GM21576 (cell line): Measurements from ENCODE around the gene FAM72D.
"Not testable (repeated sequence)": the region's sequence is repeated elsewhere in the genome, so short reads cannot be mapped to it uniquely, and the experiment has no call there.

Experiments
- ATAC-seq: cut with Tn5 transposase; IDR thresholded peaks from one replicate; pipeline ENCODE4 v1.9.1; 2021; ENCODE audit warnings: mild to moderate bottlenecking, moderate library complexity; ENCODE audit not compliant: unreplicated experiment

The FAM72D gene

DNA sequence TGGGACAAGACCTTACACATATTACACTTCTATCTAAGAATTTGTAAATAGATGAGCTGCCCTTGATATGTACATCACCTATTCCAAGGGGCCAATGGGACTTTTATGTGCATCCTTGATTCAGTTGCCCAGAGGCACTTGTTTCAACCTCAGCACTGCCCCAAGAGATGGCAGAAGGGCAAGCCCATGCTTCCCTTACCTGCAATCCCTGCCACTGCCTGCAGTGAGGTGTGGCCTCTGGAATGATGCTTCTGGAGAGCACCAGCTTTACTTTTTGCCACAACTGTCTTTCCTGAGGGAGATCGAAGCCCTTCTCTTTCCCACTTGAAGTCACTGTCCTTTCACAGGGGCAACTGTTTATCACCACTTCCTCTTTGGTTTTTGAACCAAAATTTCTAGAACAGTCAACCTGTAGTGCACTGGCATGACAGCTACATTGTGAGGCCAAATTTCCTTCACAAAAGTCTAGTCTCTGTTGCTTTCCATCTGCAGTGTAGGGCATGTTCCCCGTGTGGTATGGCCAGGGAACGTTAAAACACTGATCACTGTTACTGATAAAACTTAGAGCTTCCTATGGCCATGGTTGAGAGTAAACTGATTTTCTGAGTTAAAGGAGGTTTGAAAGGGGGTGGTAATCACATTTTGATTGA is 48.6 kb downstream of the FAM72D start:
- not testable (repeated sequence) for ATAC-seq

- not testable (repeated sequence) for ATAC-seq
Measured at GRCh38 chr1:145146308-145146707, 50.5 kb downstream of the FAM72D start.

DNA sequence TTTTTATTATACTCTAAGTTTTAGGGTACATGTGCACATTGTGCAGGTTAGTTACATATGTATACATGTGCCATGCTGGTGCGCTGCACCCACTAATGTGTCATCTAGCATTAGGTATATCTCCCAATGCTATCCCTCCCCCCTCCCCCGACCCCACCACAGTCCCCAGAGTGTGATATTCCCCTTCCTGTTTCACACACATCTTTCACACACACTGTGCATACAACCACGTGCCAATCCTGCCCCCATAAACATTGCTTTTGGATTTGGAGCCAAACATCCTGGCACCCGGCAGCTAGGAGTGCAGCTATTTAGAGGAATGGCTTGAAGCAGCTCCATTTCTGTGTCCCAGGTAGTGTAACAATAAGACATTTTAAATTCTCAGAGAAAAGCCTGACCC is 51.4 kb downstream of the FAM72D start:
- ATAC-seq, result not testable (repeated sequence)

DNA sequence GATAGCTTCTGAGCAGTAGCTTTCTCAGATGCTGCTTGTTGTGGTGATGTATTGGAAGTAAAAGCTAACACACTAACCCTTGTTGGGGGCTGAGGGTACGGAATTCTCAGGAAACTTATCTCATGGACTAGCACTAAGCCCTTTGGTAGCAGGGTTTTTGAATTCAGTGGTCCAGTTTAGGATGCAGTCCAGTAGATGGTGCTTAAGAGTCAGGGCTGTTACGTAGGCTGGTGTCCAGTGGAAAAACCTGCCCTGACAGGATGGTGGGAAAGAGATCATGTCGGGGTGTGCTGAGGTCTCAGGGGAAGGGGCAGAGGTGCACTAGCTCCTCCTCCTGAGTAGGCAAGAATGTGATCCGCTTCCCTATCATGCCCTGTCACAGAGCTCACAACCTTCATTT is 59.6 kb downstream of the FAM72D start:
- not testable (repeated sequence) for ATAC-seq

DNA sequence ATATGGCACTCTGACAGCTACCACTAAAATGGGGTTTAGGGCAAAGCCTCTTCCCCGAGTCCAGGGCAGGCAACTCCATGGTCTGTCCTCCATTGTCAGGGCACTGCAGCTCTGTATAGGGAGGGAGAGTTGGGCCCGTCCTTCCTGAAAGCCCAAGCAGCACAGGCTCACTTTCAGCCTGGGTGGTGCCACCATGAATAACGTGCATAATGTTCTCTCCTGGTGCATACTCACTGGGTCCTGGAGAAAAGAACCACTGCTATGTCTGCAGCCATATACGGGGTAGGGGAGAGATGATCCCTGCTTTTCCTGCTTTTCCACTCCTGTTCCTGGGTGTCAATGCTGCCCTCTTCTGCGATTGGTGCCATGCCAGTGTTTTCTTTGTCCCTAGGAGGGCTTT is 60.1 kb downstream of the FAM72D start:
- ATAC-seq, result not testable (repeated sequence)

DNA sequence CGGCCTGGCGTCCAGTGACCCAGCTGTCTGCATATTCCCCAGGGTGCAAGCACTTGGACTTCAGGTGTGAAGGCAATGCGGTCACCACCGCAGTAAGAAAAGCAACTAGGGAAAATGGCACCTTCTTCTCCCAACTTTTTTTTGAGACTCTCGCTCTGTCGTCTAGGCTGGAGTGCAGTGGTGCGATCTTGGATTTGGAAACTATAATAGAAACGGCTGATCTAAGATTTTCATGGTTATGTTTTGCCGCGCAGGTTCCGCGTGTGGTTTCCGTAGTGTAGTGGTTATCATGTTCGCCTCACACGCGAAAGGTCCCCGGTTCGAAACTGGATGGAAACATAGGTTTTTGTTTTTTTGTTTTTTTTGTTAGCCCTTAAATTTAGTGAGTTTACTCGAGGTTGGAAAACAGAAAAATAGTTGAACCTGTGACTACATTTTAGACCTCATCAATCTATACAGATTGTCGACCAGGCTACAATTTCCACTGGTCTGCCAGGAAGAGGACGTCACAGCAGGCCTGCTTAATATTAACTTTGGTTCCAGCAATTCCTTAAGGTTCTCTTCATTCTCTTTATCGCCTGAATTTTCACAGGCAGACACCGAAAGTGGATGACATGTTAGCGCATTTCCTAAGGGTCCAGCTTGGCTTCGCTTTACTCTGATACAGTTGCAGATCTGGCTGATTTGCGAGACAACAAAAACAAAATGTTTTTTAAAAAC is 61.3 kb downstream of the FAM72D start:
- ATAC-seq, result not testable (repeated sequence)

DNA sequence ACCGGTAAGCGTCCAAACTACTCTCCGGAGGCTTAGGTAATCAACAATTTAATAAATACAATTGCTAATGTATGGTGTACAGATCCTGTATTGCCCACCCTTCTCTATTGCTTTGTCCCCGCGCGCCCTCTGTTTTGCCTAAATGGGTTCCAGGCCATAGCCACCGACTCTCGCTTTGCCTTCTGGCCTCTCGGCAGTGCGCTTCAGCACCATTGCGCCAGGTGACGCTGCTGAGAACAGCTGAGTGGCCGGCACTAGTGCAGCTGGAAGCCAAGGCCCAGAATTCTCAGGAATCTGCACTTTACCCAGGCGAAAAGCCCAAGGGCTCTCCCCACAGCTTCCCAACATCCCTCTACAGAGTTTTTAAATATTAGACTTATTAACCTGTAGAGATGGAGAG is 61.9 kb downstream of the FAM72D start:
- peak; percentile 52 for ATAC-seq

DNA sequence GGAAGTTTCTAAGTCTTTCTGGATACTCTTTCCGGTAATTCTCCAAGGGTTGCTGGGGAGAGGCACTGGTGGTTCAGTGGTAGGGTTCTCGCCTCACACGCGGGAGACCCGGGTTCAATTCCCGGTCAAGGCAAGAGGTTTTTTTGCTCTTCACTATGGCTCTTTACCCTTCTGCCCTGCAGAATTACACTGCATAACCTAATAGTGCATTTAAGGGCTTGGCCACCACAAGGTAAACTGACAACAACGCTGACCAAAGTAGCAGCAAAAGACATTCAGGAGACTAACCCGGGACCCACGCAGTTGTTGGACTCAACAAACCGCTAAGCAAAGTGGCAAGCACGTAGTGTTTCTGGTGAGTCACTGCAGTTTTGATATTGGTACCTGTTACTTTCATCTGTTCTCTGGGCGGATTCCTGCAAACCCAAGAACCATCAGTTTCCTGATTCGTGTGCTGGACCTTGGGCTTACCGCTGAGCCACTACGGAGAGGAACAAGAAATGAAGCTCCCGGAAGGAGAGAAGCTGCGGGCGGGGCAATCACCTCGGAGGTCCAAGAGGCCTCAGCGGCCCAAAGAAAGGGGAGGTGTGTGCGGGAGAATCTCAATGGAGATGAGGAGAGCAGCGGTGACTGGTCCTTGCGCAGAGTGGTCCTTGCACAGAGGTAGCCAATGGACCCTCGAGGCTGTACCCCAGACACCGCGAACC is 65.4 kb downstream of the FAM72D start:
- peak; percentile 51 for ATAC-seq
